ENCODE results near the gene SLC25A28. TPM values are rescaled to one million over a fixed set of nuclear protein-coding genes. Genes with fewer than 3 reads are reported as not detected.

The SLC25A28 gene
- total RNA-seq, 1 experiment from 2014 or later = 22.2 TPM

DNA sequence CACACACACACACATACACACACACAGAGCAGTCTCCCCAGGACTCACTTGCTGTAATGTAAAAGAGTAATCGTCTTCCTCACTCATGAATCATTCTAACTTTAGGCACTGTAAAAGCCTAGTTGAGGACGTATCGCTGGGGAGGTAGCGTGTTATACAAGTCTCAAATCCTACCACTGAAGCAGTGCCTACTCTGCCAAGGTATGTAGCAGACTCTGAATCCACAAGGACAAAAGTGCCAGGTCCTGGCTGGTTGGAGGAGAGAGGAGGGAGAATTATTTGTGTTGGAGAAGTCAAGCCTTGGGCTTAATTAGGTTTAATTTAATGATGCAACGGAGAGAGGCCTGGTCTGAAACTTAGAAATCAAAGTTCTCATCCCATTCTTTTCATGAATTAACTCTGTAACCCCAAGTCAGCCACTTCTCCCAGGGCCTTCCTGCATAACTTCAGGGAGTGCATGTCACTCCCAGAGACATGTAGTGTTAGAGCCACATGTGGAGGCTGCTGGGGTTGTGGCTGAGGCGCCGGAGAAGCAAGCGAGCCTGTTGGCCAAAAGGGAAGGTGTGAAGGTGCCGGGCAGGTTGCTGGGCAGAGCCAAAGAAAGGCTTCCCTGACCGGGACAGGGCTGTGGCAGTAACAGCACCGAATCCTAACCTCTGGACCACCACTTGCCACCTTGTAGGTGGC is 50.8 kb downstream of the SLC25A28 start:
- no CpG with 5 or more reads among the region's 11 CpGs for WGBS (ENCODE audit: extremely low coverage, insufficient read length, low lambda C conversion rate)
- peaks cover 2% of the 10 kb centered on the region; the same call in 1 of the 2 replicates for H3K27me3 Mint-ChIP-seq (ENCODE audit: low read depth)
- Histone ChIP-seq H3K23me2 (ENCODE audit: insufficient read length, low read depth, low read length, poor library complexity, severe bottlenecking) (no peaks in the 10 kb centered on the region), H2AFZ (ENCODE audit: low read length) (no peak overlapping the region), H4K20me1 (ENCODE audit: control insufficient read depth, insufficient read depth, insufficient read length) (no peaks in the 10 kb centered on the region), H3K56ac (ENCODE audit: insufficient read length, low read depth, low read length) (no peak overlapping the region), H3K27me3 (ENCODE audit: insufficient read depth, low read length) (no peaks in the 10 kb centered on the region), H3K4me1 (ENCODE audit: insufficient read depth, low read length) (no peaks in the 10 kb centered on the region; the same call in 1 of the 2 replicates), H3T11ph (ENCODE audit: low read length) (no peak overlapping the region), H2BK20ac (ENCODE audit: low read depth, low read length, poor library complexity, severe bottlenecking) (no peak overlapping the region), H4K5ac (ENCODE audit: insufficient read length, low read depth, low read length) (no peak overlapping the region), H3K27ac (ENCODE audit: insufficient read length, low read depth, low read length) (no peak overlapping the region), H4K8ac (replicated peaks; ENCODE audit: insufficient read length, low read depth, low read length) (no peak overlapping the region), H3K79me2 (ENCODE audit: insufficient read depth, low read length) (no peaks in the 10 kb centered on the region), H2BK12ac (ENCODE audit: insufficient read length, low read depth, low read length) (no peak overlapping the region), H2BK120ac (ENCODE audit: low read depth, low read length, poor library complexity, severe bottlenecking) (no peak overlapping the region), H3K18ac (ENCODE audit: insufficient read length, low read depth, low read length) (no peak overlapping the region), H4K91ac (ENCODE audit: insufficient read length, low read depth, low read length) (no peak overlapping the region), H3K9me3 (ENCODE audit: control insufficient read depth, low read depth, low read length) (no peaks in the 10 kb centered on the region), H3K9ac (ENCODE audit: extremely low read depth, insufficient read length, low read length) (no peak overlapping the region), H3K79me1 (ENCODE audit: insufficient read depth, low read depth, low read length, poor library complexity, severe bottlenecking) (no peaks in the 10 kb centered on the region), H3K4me2 (ENCODE audit: insufficient read depth, insufficient read length, low read length) (no peak overlapping the region), H3K23ac (ENCODE audit: insufficient read length, low read depth, low read length) (no peak overlapping the region), H2AK5ac (ENCODE audit: insufficient read length, low read length) (no peak overlapping the region), H2BK15ac (ENCODE audit: low read depth, low read length) (no peak overlapping the region), H2BK5ac (ENCODE audit: insufficient read length, low read length) (no peak overlapping the region), H3K4ac (ENCODE audit: low read depth, low read length) (no peak overlapping the region), H3K14ac (ENCODE audit: insufficient read depth, low read length) (no peak overlapping the region)
- H3K4me1 Mint-ChIP-seq = peaks cover 9 to 11% of the 10 kb centered on the region in 2 experiments
- no peak overlapping the region for H3K4me3 Mint-ChIP-seq
- H3K9me3 Mint-ChIP-seq = no peaks in the 10 kb centered on the region
- TF ChIP-seq CTCF (conservative IDR thresholded peaks at IDR 0.05) = no peak
- 0 out of 7 replicates have a peak overlapping the region, but pooled peaks of 1 of the 3 experiments have one; percentile 40 for H3K27ac Mint-ChIP-seq
- H3K36me3 Mint-ChIP-seq (ENCODE audit: insufficient read depth in 1 of 3, low read depth in 3 of 3) = no peaks in the 10 kb centered on the region
- DNase-seq = peak; percentile 36

Measured in H9 (cell line).